Natural killer cell (primary cell): ENCODE measurements around the gene IKZF3. TPM values are rescaled to one million over a fixed set of nuclear protein-coding genes. Genes with fewer than 3 reads are reported as not detected.

Source experiments
- ATAC-seq, 3 donors: fragments of 150-1000 bp in 2 of 3; fragments of 200-7000 bp in 1 of 3; cut with Tn5 transposase; 1 replicate in 1 of 3; 2 replicates in 2 of 3; pipeline ENCODE4 v1.10.0; 2021; ENCODE audit warnings: mild to moderate bottlenecking in 2 of 3, moderate library complexity in 2 of 3
- DNase-seq, 2 donors: peaks; one replicate each; pipeline versions ENCODE4 v3.0.0 to v3.0.0-alpha.2; 2013 to 2021; ENCODE audit warnings: mixed read lengths in 1 of 2
- H3K27ac ChIP-seq: one replicate; pipeline ENCODE4 v1.5.1; 2013; ENCODE audit warnings: mild to moderate bottlenecking, low read length
- H3K27me3 ChIP-seq: one replicate; pipeline ENCODE4 v1.6.1; 2013; ENCODE audit warnings: low read length; ENCODE audit not compliant: control insufficient read depth, insufficient read depth
- H3K36me3 ChIP-seq: one replicate; pipeline ENCODE4 v1.6.1; 2013; ENCODE audit warnings: low read length; ENCODE audit not compliant: control insufficient read depth, insufficient read depth
- H3K4me1 ChIP-seq: one replicate; pipeline ENCODE4 v1.6.1; 2013; ENCODE audit warnings: low read length; ENCODE audit not compliant: control insufficient read depth, insufficient read depth
- H3K4me3 ChIP-seq: one replicate; pipeline ENCODE4 v1.5.1; 2013; ENCODE audit warnings: low read length
- H3K9me3 ChIP-seq: one replicate; pipeline ENCODE4 v1.6.1; 2013; ENCODE audit warnings: low read length; ENCODE audit not compliant: control insufficient read depth, insufficient read depth
- H3K27ac Mint-ChIP-seq, 2 donors: one replicate each; pipeline ENCODE4 v1.8.0; 2022; ENCODE audit warnings: mild to moderate bottlenecking in 2 of 2, mixed read lengths in 2 of 2, moderate library complexity in 1 of 2
- H3K27me3 Mint-ChIP-seq, 2 donors: one replicate each; pipeline ENCODE4 v1.8.0; 2022; ENCODE audit warnings: low read depth in 2 of 2, mixed read lengths in 2 of 2
- H3K36me3 Mint-ChIP-seq: one replicate; pipeline ENCODE4 v1.8.0; 2022; ENCODE audit warnings: mixed read lengths
- H3K4me1 Mint-ChIP-seq, 2 donors: one replicate each; pipeline ENCODE4 v1.8.0; 2022; ENCODE audit warnings: mixed read lengths in 2 of 2
- H3K4me3 Mint-ChIP-seq: one replicate; pipeline ENCODE4 v1.8.0; 2022; ENCODE audit warnings: mild to moderate bottlenecking, moderate library complexity, mixed read lengths
- H3K9me3 Mint-ChIP-seq, 2 donors: one replicate each; pipeline ENCODE4 v1.8.0; 2022; ENCODE audit warnings: mixed read lengths in 2 of 2
- WGBS: methylation state at CpG from one replicate; pipeline ENCODE4 v1.1.7; 2013; ENCODE audit warnings: missing lambda C conversion rate; ENCODE audit not compliant: insufficient coverage; 5-methylcytosine and 5-hydroxymethylcytosine counted together
- intact Hi-C: fragments of 100-400 bp; cut with micrococcal nuclease; formaldehyde crosslinking; loops from one replicate; pipeline ENCODE4 v1.14.2; 2022
- total RNA-seq, 4 donors: library from RNA; stranded (reverse); fragments of 120-200 nt in 1 of 4; gene quantifications; one replicate each; pipeline versions ENCODE4 v1.2.3 to v1.2.4, GENCODE V29; 2013 to 2022
- TF ChIP-seq, protein P1 (sequence below): fragments of 200-600 bp; IDR thresholded peaks from one replicate; pipeline ENCODE4 v1.8.0; 2022; ENCODE audit warnings: antibody characterized with exemption

Gene IKZF3
- total RNA-seq, 3 donors from 2014 or later (not counting 1 experiment from before 2014, with no cell fraction given): 134 to 162 (median 139) TPM

DNA sequence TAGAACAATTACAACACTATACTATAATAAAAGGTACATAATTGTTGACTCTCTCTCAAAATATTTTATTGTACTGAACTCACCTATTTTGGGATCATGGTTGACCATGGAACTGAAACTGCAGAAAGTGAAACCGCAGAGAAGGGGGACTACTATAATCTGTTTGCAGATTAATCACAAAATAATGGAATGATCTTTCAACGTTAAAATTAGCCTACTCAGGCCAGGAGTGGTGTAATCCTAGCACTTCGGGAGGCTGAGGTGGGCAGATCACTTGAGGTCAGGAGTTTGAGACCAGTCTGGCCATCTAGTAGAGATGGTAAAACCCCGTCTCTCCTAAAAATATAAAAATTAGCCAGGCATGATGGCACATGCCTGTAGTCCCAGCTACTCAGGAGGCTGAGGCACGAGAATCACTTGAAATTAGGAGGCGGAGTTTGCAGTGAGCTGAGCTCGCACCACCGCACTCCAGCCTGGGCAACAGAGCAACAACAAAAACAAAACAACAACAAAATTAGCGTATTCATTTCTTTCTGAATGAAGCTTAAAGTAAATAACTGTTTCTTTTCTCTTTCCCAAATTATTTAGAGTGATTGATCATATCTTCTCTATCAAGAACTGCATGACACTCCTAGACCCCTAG lies 45.6 kb downstream of the IKZF3 start:
- Mint-ChIP-seq H3K9me3 (peaks cover 0 to 5% of the 10 kb centered on the region in 2 donors), H3K27ac (peak overlapping the region; percentile 73 to 94), H3K4me3 (peak overlapping the region; percentile 64), H3K4me1 (peaks cover 62 to 72% of the 10 kb centered on the region in 2 donors), H3K27me3 (no peaks in the 10 kb centered on the region), H3K36me3 (peaks cover 9% of the 10 kb centered on the region)
- ATAC-seq: peak in 1 of 3 donors; percentile 6
- no peaks in the 10 kb centered on the region for H3K27me3 ChIP-seq
- H3K9me3 ChIP-seq: peaks cover 2% of the 10 kb centered on the region
- H3K4me3 ChIP-seq: no peak overlapping the region
- intact Hi-C loops: loop anchor here (2.0 kb wide), 2 partner anchors 46 to 48 kb away; partner anchors contain the start of gene IKZF3
- H3K4me1 ChIP-seq: peaks cover 30% of the 10 kb centered on the region
- DNase-seq: peak in 1 of 2 donors; percentile 69
- H3K27ac ChIP-seq: peak overlapping the region; percentile 80
- TF ChIP-seq, protein P1, sequence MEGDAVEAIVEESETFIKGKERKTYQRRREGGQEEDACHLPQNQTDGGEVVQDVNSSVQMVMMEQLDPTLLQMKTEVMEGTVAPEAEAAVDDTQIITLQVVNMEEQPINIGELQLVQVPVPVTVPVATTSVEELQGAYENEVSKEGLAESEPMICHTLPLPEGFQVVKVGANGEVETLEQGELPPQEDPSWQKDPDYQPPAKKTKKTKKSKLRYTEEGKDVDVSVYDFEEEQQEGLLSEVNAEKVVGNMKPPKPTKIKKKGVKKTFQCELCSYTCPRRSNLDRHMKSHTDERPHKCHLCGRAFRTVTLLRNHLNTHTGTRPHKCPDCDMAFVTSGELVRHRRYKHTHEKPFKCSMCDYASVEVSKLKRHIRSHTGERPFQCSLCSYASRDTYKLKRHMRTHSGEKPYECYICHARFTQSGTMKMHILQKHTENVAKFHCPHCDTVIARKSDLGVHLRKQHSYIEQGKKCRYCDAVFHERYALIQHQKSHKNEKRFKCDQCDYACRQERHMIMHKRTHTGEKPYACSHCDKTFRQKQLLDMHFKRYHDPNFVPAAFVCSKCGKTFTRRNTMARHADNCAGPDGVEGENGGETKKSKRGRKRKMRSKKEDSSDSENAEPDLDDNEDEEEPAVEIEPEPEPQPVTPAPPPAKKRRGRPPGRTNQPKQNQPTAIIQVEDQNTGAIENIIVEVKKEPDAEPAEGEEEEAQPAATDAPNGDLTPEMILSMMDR: no peak
- H3K36me3 ChIP-seq: peaks cover 6% of the 10 kb centered on the region
- WGBS: 56% methylated on average over 8 of the region's 9 CpGs

DNA sequence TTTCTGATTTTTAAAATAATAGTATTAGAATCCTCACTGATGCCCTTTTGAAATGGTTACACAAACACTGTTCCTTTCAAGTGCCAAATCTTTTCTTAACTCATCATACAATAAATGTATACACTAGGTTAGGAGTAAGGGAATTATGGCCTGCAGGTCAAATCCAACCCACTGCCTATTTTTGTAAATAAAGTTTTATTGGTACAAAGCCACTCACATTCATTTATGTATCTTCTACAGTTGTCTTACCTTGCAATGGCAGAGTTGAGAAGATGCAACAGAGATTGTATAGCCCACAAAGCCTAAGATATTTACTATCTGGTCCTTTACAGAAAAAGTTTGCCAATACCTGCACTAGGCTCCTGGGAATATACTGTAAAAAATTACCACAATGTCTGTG lies 47.8 kb downstream of the IKZF3 start:
- H3K4me3 ChIP-seq: no peak overlapping the region
- H3K27ac ChIP-seq: no peak overlapping the region
- Mint-ChIP-seq H3K9me3 (no peaks in the 10 kb centered on the region), H3K27ac (peak overlapping the region in 1 of 2 donors; percentile 91), H3K27me3 (no peaks in the 10 kb centered on the region), H3K36me3 (no peaks in the 10 kb centered on the region), H3K4me1 (peaks cover 64 to 71% of the 10 kb centered on the region in 2 donors), H3K4me3 (no peak overlapping the region)
- no peaks in the 10 kb centered on the region for H3K9me3 ChIP-seq
- DNase-seq: no peak
- H3K27me3 ChIP-seq: no peaks in the 10 kb centered on the region
- peaks cover 42% of the 10 kb centered on the region for H3K4me1 ChIP-seq
- TF ChIP-seq, protein P1: no peak
- ATAC-seq: no peak
- intact Hi-C loops: no loop called here
- H3K36me3 ChIP-seq: peaks cover 2% of the 10 kb centered on the region

DNA sequence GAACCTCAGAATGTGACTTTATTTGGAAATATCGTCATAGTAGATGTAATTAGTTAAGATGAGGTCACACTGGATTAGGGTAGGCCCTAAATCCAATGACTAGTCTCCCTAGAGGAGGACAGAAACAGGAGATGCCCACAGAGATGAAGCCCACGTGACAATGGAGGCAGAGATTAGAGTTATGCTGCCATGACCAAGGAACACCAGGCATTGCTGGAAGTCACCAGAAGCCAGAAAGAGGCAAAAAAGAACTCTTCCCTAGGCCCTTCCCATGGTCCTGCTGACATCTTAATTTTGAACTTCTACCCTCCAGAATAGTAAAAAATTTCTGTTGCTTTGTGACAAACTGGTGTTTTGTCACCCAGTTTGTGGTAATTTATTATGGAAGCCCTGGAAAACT lies 49.6 kb downstream of the IKZF3 start:
- Histone ChIP-seq H3K27ac (peak overlapping the region; percentile 71), H3K9me3 (no peaks in the 10 kb centered on the region), H3K36me3 (peaks cover 7% of the 10 kb centered on the region), H3K27me3 (no peaks in the 10 kb centered on the region), H3K4me3 (no peak overlapping the region), H3K4me1 (peaks cover 28% of the 10 kb centered on the region)
- WGBS: 94% methylated on average over 2 of the region's 2 CpGs
- intact Hi-C loops: no loop called here
- no peak for ATAC-seq
- H3K4me1 Mint-ChIP-seq: peaks cover 54 to 61% of the 10 kb centered on the region in 2 donors
- H3K36me3 Mint-ChIP-seq: no peaks in the 10 kb centered on the region
- TF ChIP-seq, protein P1: no peak
- peak overlapping the region; percentile 91 to 95 for H3K27ac Mint-ChIP-seq
- no peak for DNase-seq
- H3K4me3 Mint-ChIP-seq: peak overlapping the region; percentile 86
- no peaks in the 10 kb centered on the region for H3K27me3 Mint-ChIP-seq
- no peaks in the 10 kb centered on the region for H3K9me3 Mint-ChIP-seq

DNA sequence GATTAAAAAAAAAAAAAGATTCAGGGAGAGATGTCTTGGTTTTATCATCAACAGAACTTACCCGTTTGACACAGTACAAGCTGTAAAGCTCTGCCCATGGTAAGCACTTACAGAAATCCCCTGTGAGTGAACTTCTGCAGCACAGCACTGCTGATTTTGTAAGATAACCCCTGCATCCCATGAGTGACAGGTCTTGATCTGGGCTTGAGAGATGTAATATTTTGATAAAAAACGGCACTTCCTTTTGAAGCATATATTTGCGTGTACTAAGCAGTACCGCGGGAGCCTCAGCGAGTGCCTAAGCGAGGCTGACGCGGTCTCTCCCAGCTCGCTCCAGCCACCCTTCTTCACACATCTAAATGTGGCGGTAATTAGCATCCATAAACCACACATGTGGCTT lies 50.5 kb downstream of the IKZF3 start:
- no peak overlapping the region for H3K4me3 ChIP-seq
- no peaks in the 10 kb centered on the region for H3K9me3 ChIP-seq
- no peaks in the 10 kb centered on the region for H3K27me3 ChIP-seq
- 14% methylated on average over 11 of the region's 11 CpGs for WGBS
- peaks cover 25% of the 10 kb centered on the region for H3K4me1 ChIP-seq
- H3K4me3 Mint-ChIP-seq: peak overlapping the region; percentile 86
- peaks cover 9% of the 10 kb centered on the region for H3K36me3 ChIP-seq
- H3K27ac Mint-ChIP-seq: peak overlapping the region; percentile 91 to 95
- H3K27ac ChIP-seq: peak overlapping the region; percentile 71
- H3K9me3 Mint-ChIP-seq: no peaks in the 10 kb centered on the region
- intact Hi-C loops: loop anchor here (1.0 to 2.0 kb wide), 2 partner anchors 55 to 59 kb away; no protein-coding TSS in a partner anchor
- DNase-seq (peak; percentile 52 to 94), ATAC-seq (peak; percentile 89 to 96 (median 95))
- TF ChIP-seq, protein P1: no peak
- H3K27me3 Mint-ChIP-seq: no peaks in the 10 kb centered on the region
- peaks cover 58 to 60% of the 10 kb centered on the region in 2 donors for H3K4me1 Mint-ChIP-seq
- no peaks in the 10 kb centered on the region for H3K36me3 Mint-ChIP-seq
